K562 (cell line): ENCODE data around the gene GPHN. TPM values are rescaled to one million over a fixed set of nuclear protein-coding genes. Genes with fewer than 3 reads are reported as not detected.

Experiments
- ATAC-seq: fragments of 200-7000 bp; cut with Tn5 transposase; 3 replicates; pipeline ENCODE4 v1.9.1; 2020; ENCODE audit warnings: moderate library complexity
- BruUV-seq: library from RNA; stranded (reverse); fragments of 400-500 nt; replicated peaks from 2 replicates; lab custom pipeline; 2021; lab: Mats Ljungman, UMichigan
- CTCF ChIA-PET: fragments of 300-600 bp; formaldehyde crosslinking; extraction: SDS; loops from one replicate; lab custom pipeline; 2021; ENCODE audit warnings: low intra/inter-chr PET ratio; lab: Yijun Ruan, JAX
- POLR2A ChIA-PET: fragments of 300-600, 350-650 bp; sonication (Branson Sonifier 250); formaldehyde crosslinking; extraction: SDS; loops from one replicate; lab custom pipeline; 2021; ENCODE audit warnings: antibody characterized with exemption, inconsistent platforms; lab: Yijun Ruan, JAX
- DNase-seq, 4 experiments: peaks; one replicate each; pipeline versions ENCODE4 v3.0.0 to v3.0.0-alpha.2; 2011 to 2018; ENCODE audit warnings: low spot score in 3 of 4, mixed read lengths in 3 of 4; ENCODE audit errors: extremely low read depth in 1 of 4
- FAIRE-seq: peaks from 2 replicates; lab custom pipeline; 2011; peaks lifted over from hg19 to GRCh38; lab: Jason Lieb, UNC
- H2AFZ ChIP-seq: 2 replicates; pipeline ENCODE4 v1.6.0; 2011; ENCODE audit warnings: low read depth, low read length, control low read depth, inconsistent platforms
- H3K27ac ChIP-seq: fragments of 200-600 bp; 3 replicates; pipeline ENCODE4 v1.8.0; 2011; ENCODE audit warnings: low read depth, mild to moderate bottlenecking, control low read depth, inconsistent platforms, low read length, moderate library complexity, mixed read lengths; ENCODE audit errors: extremely low read depth
- H3K27me3 ChIP-seq, 2 experiments: fragments of 300-600 bp in 1 of 2; 2 replicates in 1 of 2; 3 replicates in 1 of 2; pipeline versions ENCODE4 v1.6.0 to v1.8.0; 2011; ENCODE audit warnings: inconsistent platforms in 2 of 2, low read length in 2 of 2, mild to moderate bottlenecking in 1 of 2, mixed read lengths in 1 of 2, moderate library complexity in 1 of 2; ENCODE audit not compliant: control insufficient read depth in 2 of 2, insufficient read depth in 2 of 2
- H3K36me3 ChIP-seq: fragments of 300-600 bp; 3 replicates; pipeline ENCODE4 v1.8.0; 2011; ENCODE audit warnings: mild to moderate bottlenecking, low read length, inconsistent platforms; ENCODE audit not compliant: control insufficient read depth, insufficient read depth
- H3K4me1 ChIP-seq, 2 experiments: fragments of 200-600 bp in 1 of 2; replicated peaks in 1 of 2; 2 replicates in 1 of 2; 3 replicates in 1 of 2; pipeline versions ENCODE4 v1.5.1 to v1.8.0; 2011; ENCODE audit warnings: inconsistent platforms in 2 of 2, low read length in 2 of 2, mild to moderate bottlenecking in 1 of 2, mixed read lengths in 1 of 2, moderate library complexity in 1 of 2; ENCODE audit not compliant: control insufficient read depth in 2 of 2, insufficient read depth in 2 of 2
- H3K4me2 ChIP-seq: 2 replicates; pipeline ENCODE4 v1.6.1; 2011; ENCODE audit warnings: low read length, control low read depth, inconsistent platforms, mixed read lengths; ENCODE audit not compliant: insufficient read depth
- H3K4me3 ChIP-seq: fragments of 200-600 bp; sonication (generic), shearing (Covaris generic); 2 replicates; pipeline ENCODE4 v1.5.1; 2016; ENCODE audit warnings: control low read depth, inconsistent platforms
- H3K79me2 ChIP-seq: fragments of 200-600 bp; 3 replicates; pipeline ENCODE4 v1.8.0; 2011; ENCODE audit warnings: low read length, inconsistent platforms; ENCODE audit not compliant: control insufficient read depth, insufficient read depth
- H3K9ac ChIP-seq, 2 experiments: 2 replicates each; pipeline versions ENCODE4 v1.6.0 to v1.6.1; 2011; ENCODE audit warnings: low read depth in 2 of 2, low read length in 2 of 2, control low read depth in 1 of 2, inconsistent platforms in 1 of 2, mild to moderate bottlenecking in 1 of 2, mixed read lengths in 1 of 2; ENCODE audit not compliant: insufficient read depth in 1 of 2
- H3K9me1 ChIP-seq: one replicate; pipeline ENCODE4 v1.6.0; 2011; ENCODE audit warnings: inconsistent platforms, mild to moderate bottlenecking, low read length, moderate library complexity; ENCODE audit not compliant: control insufficient read depth, insufficient read depth
- H3K9me3 ChIP-seq: replicated peaks from 2 replicates; pipeline ENCODE4 v1.5.1; 2011; ENCODE audit warnings: low read depth, low read length, inconsistent platforms; ENCODE audit not compliant: control insufficient read depth, insufficient read depth
- H4K20me1 ChIP-seq: replicated peaks from 2 replicates; pipeline ENCODE4 v1.6.1; 2011; ENCODE audit warnings: low read length, inconsistent platforms, mixed read lengths; ENCODE audit not compliant: control insufficient read depth, insufficient read depth
- ATF3 ChIP-seq, 2 experiments: fragments of 450-650 bp in 1 of 2; sonication (generic) in 1 of 2; formaldehyde crosslinking in 1 of 2; IDR thresholded peaks in 1 of 2; conservative IDR thresholded peaks in 1 of 2; 2 replicates each; pipeline versions ENCODE4 v1.6.1 to v1.8.1; 2016 to 2023; ENCODE audit warnings: mild to moderate bottlenecking in 2 of 2, moderate library complexity in 2 of 2, inconsistent platforms in 1 of 2, missing genetic modification reagents in 1 of 2
- CBFA2T2 ChIP-seq: fragments of 450-650 bp; conservative IDR thresholded peaks from 2 replicates; pipeline ENCODE4 v1.6.1; 2017; ENCODE audit warnings: mild to moderate bottlenecking
- E2F1 ChIP-seq: sonication (generic); formaldehyde crosslinking; IDR thresholded peaks from 2 replicates; pipeline ENCODE4 v1.8.1; 2023; ENCODE audit warnings: mild to moderate bottlenecking, missing genetic modification reagents, moderate library complexity
- E2F8 ChIP-seq: fragments of 450-650 bp; IDR thresholded peaks from 2 replicates; pipeline ENCODE4 v1.7.1; 2018; ENCODE audit warnings: mild to moderate bottlenecking, low read depth; ENCODE audit not compliant: partially characterized antibody
- ELF1 ChIP-seq: fragments of 200-800 bp; sonication (Bioruptor generic); IDR thresholded peaks from 2 replicates; pipeline ENCODE4 v1.6.1; 2016; ENCODE audit warnings: missing genetic modification characterization, missing compliant biosample characterization
- ELK3 ChIP-seq: fragments of 450-650 bp; formaldehyde crosslinking; IDR thresholded peaks from 2 replicates; pipeline ENCODE4 v1.4.0; 2020; ENCODE audit warnings: mild to moderate bottlenecking
- FOS ChIP-seq: IDR thresholded peaks from 3 replicates; pipeline ENCODE4 v1.6.1; 2011; ENCODE audit not compliant: insufficient read length; ENCODE audit errors: extremely low read depth
- KAT7 ChIP-seq: sonication (generic); formaldehyde crosslinking; IDR thresholded peaks from 2 replicates; pipeline ENCODE4 v1.8.0; 2022; ENCODE audit warnings: missing genetic modification reagents, mild to moderate bottlenecking, borderline replicate concordance
- L3MBTL2 ChIP-seq: fragments of 450-650 bp; IDR thresholded peaks from 2 replicates; pipeline ENCODE4 v1.6.1; 2016; ENCODE audit warnings: mild to moderate bottlenecking, moderate library complexity
- NFE2 ChIP-seq: IDR thresholded peaks from 2 replicates; pipeline ENCODE4 v1.6.1; 2014; ENCODE audit warnings: antibody characterized with exemption, low read depth
- POLR2B ChIP-seq: fragments of 450-650 bp; IDR thresholded peaks from 2 replicates; pipeline ENCODE4 v1.6.1; 2018; ENCODE audit warnings: low read depth; ENCODE audit not compliant: partially characterized antibody
- XRCC5 ChIP-seq: fragments of 200-400 bp; formaldehyde crosslinking; IDR thresholded peaks from 2 replicates; pipeline ENCODE4 v1.6.1; 2017; ENCODE audit warnings: low read depth, mild to moderate bottlenecking, low read length
- ZBTB9 ChIP-seq: fragments of 450-650 bp; formaldehyde crosslinking; IDR thresholded peaks from 2 replicates; pipeline ENCODE4 v1.4.0; 2020; ENCODE audit warnings: mild to moderate bottlenecking, moderate library complexity
- ZNF174 ChIP-seq: fragments of 250-450 bp; sonication (Bioruptor Pico); IDR thresholded peaks from 2 replicates; pipeline ENCODE4 v1.4.0; 2020; ENCODE audit warnings: mild to moderate bottlenecking
- ZNF224 ChIP-seq: sonication (generic); formaldehyde crosslinking; IDR thresholded peaks from 2 replicates; pipeline ENCODE4 v1.8.0; 2022; ENCODE audit warnings: mild to moderate bottlenecking, missing genetic modification reagents
- WGBS: fragments of 100-300 bp; shearing (Covaris generic); methylation state at CpG from one replicate; pipeline ENCODE4 v1.1.6; 2016; ENCODE audit warnings: low coverage, mixed read lengths; ENCODE audit not compliant: insufficient coverage; ENCODE audit errors: missing lambda C conversion rate; 5-methylcytosine and 5-hydroxymethylcytosine counted together
- in situ Hi-C: fragments of 300-500 bp; cut with MboI; formaldehyde crosslinking; loops from 4 replicates; pipeline ENCODE4 v1.15.0; 2018; ENCODE audit warnings: inconsistent platforms, mixed read lengths
- intact Hi-C: fragments of 100-400 bp; cut with micrococcal nuclease; formaldehyde crosslinking; loops from 2 replicates; pipeline ENCODE4 v1.14.2; 2022
- polyA plus RNA-seq, 8 experiments: library from polyadenylated mRNA; depleted of rRNA in 4 of 8; stranded (reverse) in 5 of 8; unstranded in 3 of 8; fragments of >200 nt; fragmentation: Nextera tagmentation in 2 of 8; fragmentation: Illumina TruSeq in 1 of 8; extraction: Ambion mirVana in 2 of 8; extraction: Trizol in 1 of 8; gene quantifications; 2 replicates each; pipeline versions ENCODE4 v1.2.1 to v1.2.3, GENCODE V29; 2011 to 2014; ENCODE audit warnings: inconsistent platforms in 1 of 8, missing spikeins in 1 of 8
- total RNA-seq, 7 experiments: library from RNA; depleted of rRNA in 6 of 7; stranded (reverse); fragments of >200 nt in 6 of 7; fragmentation: Illumina TruSeq in 2 of 7; extraction: Trizol in 2 of 7; gene quantifications; 2 replicates each; pipeline versions ENCODE4 v1.2.1 to v1.2.3, GENCODE V29; 2011 to 2021; ENCODE audit warnings: low replicate concordance in 1 of 7

The GPHN gene
- total and polyA plus RNA-seq, 9 of the 15 experiments (the other 6 are each of a cell fraction or from before 2014, with no cell fraction given): 5.9 to 16.0 (median 11.4) TPM

- TF ChIP-seq E2F1 (no peak), ELK3 (CRISPR knock-in tag) (no peak), CBFA2T2 (no peak), ATF3 (IDR thresholded peaks at IDR 0.05) (no peak), ATF3 (CRISPR knock-in tag; conservative IDR thresholded peaks at IDR 0.05) (no peak), ELF1 (tag) (no peak)
Measured at GRCh38 chr14:66918527-66918926, 410.6 kb downstream of the GPHN start (continued).

GRCh38 chr14:66920196-66920595 lies 412.2 kb downstream of the GPHN start:
- CTCF ChIA-PET: no interaction called here
- intact Hi-C loops: no loop called here
- TF ChIP-seq NFE2: no peak
- no peak for TF ChIP-seq ZNF224 (CRISPR knock-in tag)
- TF ChIP-seq L3MBTL2: no peak
- no peak for TF ChIP-seq FOS
- TF ChIP-seq E2F8: no peak
- no peak for TF ChIP-seq XRCC5
- TF ChIP-seq KAT7 (CRISPR knock-in tag): no peak
- no peak for TF ChIP-seq ZNF174 (CRISPR knock-in tag)
- no peak for TF ChIP-seq ZBTB9 (CRISPR knock-in tag)
- no peak for TF ChIP-seq POLR2B

More at GRCh38 chr14:66920196-66920595, 412.2 kb downstream of the GPHN start:
- ATAC-seq (no peak), FAIRE-seq (no peak), DNase-seq (no peak)
- H3K9me1 ChIP-seq: no peaks in the 10 kb centered on the region
- no peaks in the 10 kb centered on the region for H3K27me3 ChIP-seq
- no peaks in the 10 kb centered on the region for H3K9me3 ChIP-seq
- no peaks in the 10 kb centered on the region for H4K20me1 ChIP-seq
- H3K4me1 ChIP-seq: no peaks in the 10 kb centered on the region
- H3K4me2 ChIP-seq: no peak overlapping the region
- no peak overlapping the region for H3K9ac ChIP-seq
- H3K36me3 ChIP-seq: no peaks in the 10 kb centered on the region
- in situ Hi-C loops: no loop called here
- no peak overlapping the region for H3K27ac ChIP-seq
- no peak overlapping the region for H2AFZ ChIP-seq
- WGBS: 69% methylated on average over 1 of the region's 1 CpG
- BruUV-seq: no TSS peak
- H3K79me2 ChIP-seq: no peaks in the 10 kb centered on the region
- H3K4me3 ChIP-seq: no peak overlapping the region
- POLR2A ChIA-PET: no interaction called here
